ENCODE measurements around the gene FMN2.

- TF ChIP-seq, protein P1, sequence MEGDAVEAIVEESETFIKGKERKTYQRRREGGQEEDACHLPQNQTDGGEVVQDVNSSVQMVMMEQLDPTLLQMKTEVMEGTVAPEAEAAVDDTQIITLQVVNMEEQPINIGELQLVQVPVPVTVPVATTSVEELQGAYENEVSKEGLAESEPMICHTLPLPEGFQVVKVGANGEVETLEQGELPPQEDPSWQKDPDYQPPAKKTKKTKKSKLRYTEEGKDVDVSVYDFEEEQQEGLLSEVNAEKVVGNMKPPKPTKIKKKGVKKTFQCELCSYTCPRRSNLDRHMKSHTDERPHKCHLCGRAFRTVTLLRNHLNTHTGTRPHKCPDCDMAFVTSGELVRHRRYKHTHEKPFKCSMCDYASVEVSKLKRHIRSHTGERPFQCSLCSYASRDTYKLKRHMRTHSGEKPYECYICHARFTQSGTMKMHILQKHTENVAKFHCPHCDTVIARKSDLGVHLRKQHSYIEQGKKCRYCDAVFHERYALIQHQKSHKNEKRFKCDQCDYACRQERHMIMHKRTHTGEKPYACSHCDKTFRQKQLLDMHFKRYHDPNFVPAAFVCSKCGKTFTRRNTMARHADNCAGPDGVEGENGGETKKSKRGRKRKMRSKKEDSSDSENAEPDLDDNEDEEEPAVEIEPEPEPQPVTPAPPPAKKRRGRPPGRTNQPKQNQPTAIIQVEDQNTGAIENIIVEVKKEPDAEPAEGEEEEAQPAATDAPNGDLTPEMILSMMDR (IDR thresholded peaks at IDR 0.05; ENCODE audit: low read depth, low read length, poor library complexity, severe bottlenecking), result no peak
- TF ChIP-seq EZH2phosphoT487 (IDR thresholded peaks at IDR 0.05; ENCODE audit: borderline replicate concordance, low read length), result no peak
Observed at GRCh38 chr1:240511789-240512188, 420.1 kb downstream of the FMN2 start.

All from DOHH2 (cell line).